ENCODE data around the gene WDFY2. TPM values are rescaled to one million over a fixed set of nuclear protein-coding genes. Genes with fewer than 3 reads are reported as not detected.
A peak's percentile ranks its signal among the peaks of the same experiment; 100 is the strongest.

The WDFY2 gene
- total RNA-seq, 1 donor from 2014 or later, result 4.0 TPM

DNA sequence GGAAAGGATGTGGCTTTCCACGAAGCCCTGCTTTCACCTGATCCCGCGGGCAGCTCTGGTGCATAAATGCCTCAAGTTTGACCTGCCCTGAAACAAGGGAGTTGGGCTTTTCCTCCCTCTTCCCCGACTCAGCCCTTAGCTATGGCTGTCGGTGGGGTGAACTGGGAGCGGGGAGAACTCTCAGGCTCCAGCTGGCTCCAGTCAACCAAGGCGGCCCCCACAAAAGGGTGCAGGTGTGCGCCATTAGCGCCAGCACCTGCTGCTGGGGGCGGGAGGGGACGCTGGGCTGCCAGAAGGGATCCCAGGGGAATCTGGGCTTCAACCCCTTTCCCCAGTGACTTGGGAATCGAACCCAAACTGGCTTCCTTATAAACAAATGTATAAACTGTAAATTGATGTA is 226.8 kb downstream of the WDFY2 start:
- intact Hi-C loops (cut with DNase I), result no loop called here
- ATAC-seq (ENCODE audit: poor library complexity) (no peak), DNase-seq (no peak)

DNA sequence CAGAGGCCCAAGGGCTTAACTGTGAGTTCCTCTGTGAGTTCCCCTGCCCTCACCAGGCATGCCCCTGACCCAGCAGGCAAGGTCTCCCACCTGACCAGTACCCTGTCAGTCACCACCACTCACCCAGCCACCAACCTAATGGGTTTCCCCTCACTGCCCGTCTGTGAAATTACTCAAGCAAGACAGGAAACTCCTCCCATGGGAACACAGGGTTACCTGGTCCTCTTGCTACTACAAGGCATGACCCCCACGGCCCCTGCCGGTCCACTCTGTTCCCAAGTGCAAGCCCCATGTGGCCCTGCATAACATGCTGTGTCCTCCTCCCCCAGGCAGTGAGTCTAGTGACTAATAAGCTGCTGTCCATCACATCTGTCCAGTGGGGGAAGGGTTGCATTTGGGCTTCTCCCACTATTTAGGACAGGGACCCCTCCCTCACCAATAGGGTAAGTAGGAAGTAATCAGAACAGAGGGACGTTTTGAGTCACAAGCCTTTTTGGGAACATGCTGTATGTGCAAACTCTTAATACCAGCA is 227.7 kb downstream of the WDFY2 start:
- ATAC-seq (ENCODE audit: poor library complexity) (peak; percentile 33), DNase-seq (no peak)
- intact Hi-C loops (cut with DNase I), result no loop called here

DNA sequence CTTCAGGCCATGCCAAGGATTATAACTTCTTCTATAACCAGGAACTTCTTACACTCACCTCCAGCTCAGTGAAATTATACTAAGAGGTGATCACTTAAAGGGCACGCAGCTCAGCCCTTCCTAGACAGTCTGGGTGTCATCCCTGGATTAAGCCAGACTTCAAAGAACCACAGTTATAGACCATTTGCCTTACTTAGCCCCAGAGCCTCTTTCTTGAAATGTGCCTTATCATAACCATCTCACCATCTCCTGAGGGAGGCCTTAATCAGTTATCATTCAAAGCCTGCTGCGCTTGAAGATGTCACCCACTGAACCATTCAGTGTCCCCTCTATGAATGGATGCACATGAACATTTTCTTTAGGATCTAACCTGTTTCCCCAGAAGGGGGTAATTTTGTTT is 229.8 kb downstream of the WDFY2 start:
- ATAC-seq (ENCODE audit: poor library complexity) (no peak), DNase-seq (no peak)
- intact Hi-C loops (cut with DNase I), result loop anchor here (2.0 kb wide), 1 partner anchor 19 kb away; no protein-coding TSS in a partner anchor

DNA sequence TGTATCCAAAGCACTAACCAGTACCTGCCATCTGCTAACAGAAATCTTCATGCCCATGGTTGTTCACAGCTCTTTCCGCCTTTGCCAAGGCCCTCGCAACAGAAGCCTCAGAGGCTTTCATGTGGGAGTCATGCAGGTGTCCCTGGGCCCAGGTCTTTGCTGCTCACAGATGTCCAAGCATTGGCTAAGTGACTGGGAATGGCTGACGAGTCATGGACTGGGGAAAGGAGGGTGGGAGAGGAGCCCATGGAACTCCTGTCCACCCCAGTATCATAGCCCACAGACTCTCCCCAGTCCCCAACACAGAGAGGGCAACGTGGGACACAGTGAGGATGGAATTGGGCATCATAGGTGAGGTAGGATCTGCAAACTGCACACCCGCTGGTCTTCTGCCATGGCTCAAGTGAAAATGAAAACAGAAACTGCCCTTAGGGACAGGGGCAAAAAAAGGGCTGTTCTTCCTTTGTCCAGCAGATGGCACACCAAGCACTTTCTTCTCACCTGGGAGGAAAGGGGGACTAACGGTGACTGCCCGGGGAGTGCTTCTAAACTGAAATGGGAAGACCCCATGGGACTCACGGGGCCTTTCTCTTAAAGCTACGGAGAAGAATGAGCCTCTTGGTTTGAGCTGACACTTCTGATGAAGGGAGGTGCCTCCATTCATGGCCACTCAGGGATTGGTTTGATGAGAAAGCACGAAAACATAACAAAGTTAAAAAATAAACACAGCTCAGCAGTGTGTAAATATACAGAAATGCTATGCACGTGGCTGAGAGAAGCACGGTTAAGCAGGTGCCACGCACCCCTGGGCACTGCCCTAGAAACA is 230.8 kb downstream of the WDFY2 start:
- intact Hi-C loops (cut with DNase I), result loop anchor here (2.0 kb wide), 1 partner anchor 18 kb away; no protein-coding TSS in a partner anchor
- ATAC-seq (ENCODE audit: poor library complexity) (peak; percentile 77), DNase-seq (peak; percentile 65)

DNA sequence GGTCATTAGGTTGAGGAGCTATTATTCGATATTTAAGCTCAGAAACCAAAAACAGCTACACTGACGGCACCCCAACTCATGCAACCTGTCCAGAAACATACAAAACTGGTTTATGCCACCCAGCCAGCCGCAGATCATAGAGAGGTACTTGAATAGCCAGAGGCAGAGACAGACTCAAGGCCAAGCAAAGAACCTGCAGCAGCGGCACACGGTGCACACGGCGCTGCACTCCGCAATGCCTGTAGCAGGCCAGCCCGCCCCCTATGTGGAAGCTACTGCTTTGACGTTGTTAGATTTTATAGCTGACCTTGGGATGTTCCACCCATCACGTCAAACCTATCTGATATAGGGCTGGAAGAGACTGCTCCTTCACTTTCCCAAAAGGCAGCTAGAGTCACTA is 231.6 kb downstream of the WDFY2 start:
- DNase-seq, result no peak
- ATAC-seq (ENCODE audit: poor library complexity), result no peak
- intact Hi-C loops (cut with DNase I), result loop anchor here (2.0 kb wide), 1 partner anchor 17 kb away; no protein-coding TSS in a partner anchor

DNA sequence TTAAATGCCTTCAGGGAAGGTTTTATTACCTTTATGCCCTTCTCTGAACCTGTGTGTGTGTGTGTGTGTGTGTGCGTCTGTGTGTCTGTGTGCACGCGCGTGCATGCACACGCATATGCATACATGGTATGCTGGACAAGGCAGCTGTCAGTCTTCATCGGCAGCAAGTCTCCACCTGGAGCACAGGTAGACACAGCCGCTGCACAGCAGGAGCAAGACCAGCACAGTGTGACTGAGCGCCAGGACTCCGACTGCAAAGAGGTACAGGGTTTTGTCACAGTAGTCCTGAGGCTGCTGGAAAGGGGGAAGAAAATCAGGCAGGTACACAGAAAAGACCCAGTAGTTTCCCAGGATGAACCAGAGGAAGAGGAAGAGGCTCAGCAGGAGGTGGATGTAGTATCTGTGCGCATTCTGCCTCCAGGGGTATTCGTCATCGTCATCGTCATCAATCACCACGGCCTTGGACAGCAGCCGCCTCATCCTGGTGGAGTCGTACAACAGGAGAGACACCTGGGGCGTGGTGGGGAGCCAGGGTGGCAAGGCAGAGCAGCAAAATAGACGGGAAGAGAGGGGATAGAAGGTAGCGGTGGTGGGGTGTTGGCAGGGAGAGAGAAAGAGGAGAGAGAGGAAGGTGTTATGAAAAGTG is 232.5 kb downstream of the WDFY2 start:
- no peak for ATAC-seq (ENCODE audit: poor library complexity)
- intact Hi-C loops (cut with DNase I), result no loop called here
- no peak for DNase-seq

Small RNA genes lying within 50 kb of the gene (microRNA-seq; reads per million reads assigned to microRNA genes)
- not detected for gene MIR4703

Other genes with a start within 250 kb of the WDFY2 start
- gene SERPINE3, start 244.8 kb upstream of the WDFY2 start, total RNA-seq, result not detected
- 28.3 TPM for gene INTS6, start 131.4 kb upstream of the WDFY2 start, total RNA-seq
- 10.4 TPM for gene DHRS12, start 219.7 kb downstream of the WDFY2 start, total RNA-seq